ENCODE results near the gene INPP5J.
A peak's percentile ranks its signal among the peaks of the same experiment; 100 is the strongest.

INPP5J gene

GRCh38 chr22:31093086-31093850, 29.5 kb upstream of the INPP5J start:
- H3K36me3 ChIP-seq (ENCODE audit: control insufficient read depth in 2 of 2, insufficient read depth in 1 of 2, low read length in 2 of 2) = peaks cover 0 to 77% of the 10 kb centered on the region in 2 experiments; a peak in 2 of 3 replicates
- H3K4me3 ChIP-seq (ENCODE audit: low read depth, low read length) = no peak overlapping the region
- ChIA-PET POLR2A (interaction anchor here (0.8 to 2.0 kb wide), 5 partner anchors 11 to 125 kb away, joined by 3 to 5 read pairs (median 3); partner anchors contain the start of genes MORC2, RNF185, SELENOM and SMTN), CTCF (interaction anchor here (0.6 to 1.2 kb wide), 3 partner anchors 50 to 179 kb away, joined by 3 read pairs; no protein-coding TSS in a partner anchor)
- no peaks in the 10 kb centered on the region for H3K4me1 ChIP-seq (ENCODE audit: control insufficient read depth, insufficient read depth, low read length)
- TF ChIP-seq ZNF677 (tag by site-specific recombination; IDR thresholded peaks at IDR 0.05) = no peak
- TF ChIP-seq ZNF571 (tag by site-specific recombination; IDR thresholded peaks at IDR 0.05) = no peak
- TF ChIP-seq GLIS2 (tag by site-specific recombination; IDR thresholded peaks at IDR 0.05) = peak; percentile 33; the same call in 1 of the 2 replicates
- TF ChIP-seq ZNF664 (tag by site-specific recombination; IDR thresholded peaks at IDR 0.05) = no peak
- no peak for TF ChIP-seq REST (tag by site-specific recombination; IDR thresholded peaks at IDR 0.05)
- no peak overlapping the region for H3K27ac ChIP-seq (ENCODE audit: extremely low read depth, low read depth, low read length)
- no peaks in the 10 kb centered on the region for H3K9me3 ChIP-seq (ENCODE audit: control insufficient read depth, insufficient read depth, low read depth, low read length)

- Histone ChIP-seq H3K4me1 (ENCODE audit: control insufficient read depth, insufficient read depth, low read length) (no peaks in the 10 kb centered on the region), H3K4me3 (ENCODE audit: low read depth, low read length) (no peak overlapping the region), H3K9me3 (ENCODE audit: control insufficient read depth, insufficient read depth, low read depth, low read length) (no peaks in the 10 kb centered on the region), H3K27ac (ENCODE audit: extremely low read depth, low read depth, low read length) (no peak overlapping the region), H3K36me3 (ENCODE audit: control insufficient read depth in 2 of 2, insufficient read depth in 1 of 2, low read length in 2 of 2) (peaks cover 0 to 71% of the 10 kb centered on the region in 2 experiments; a peak in 2 of 3 replicates)
- ChIA-PET CTCF (interaction anchor here (0.6 to 1.2 kb wide), 4 partner anchors 51 to 674 kb away, joined by 3 read pairs; no protein-coding TSS in a partner anchor), POLR2A (interaction anchor here (0.8 to 1.7 kb wide), 4 partner anchors 13 to 126 kb away, joined by 3 to 5 read pairs (median 3); partner anchors contain the start of genes MORC2, RNF185, SELENOM and SMTN)
- TF ChIP-seq SP2 (tag by site-specific recombination; IDR thresholded peaks at IDR 0.05) (no peak), GLIS2 (tag by site-specific recombination; IDR thresholded peaks at IDR 0.05) (peak; percentile 21; the same call in 1 of the 2 replicates), ZNF621 (tag by site-specific recombination; IDR thresholded peaks at IDR 0.05) (no peak), ZNF223 (tag by site-specific recombination; IDR thresholded peaks at IDR 0.05) (no peak)
Observed at GRCh38 chr22:31094021-31094551, 28.7 kb upstream of the INPP5J start.

GRCh38 chr22:31094741-31095140, 28.0 kb upstream of the INPP5J start:
- no peak overlapping the region for H3K4me3 ChIP-seq (ENCODE audit: low read depth, low read length)
- H3K9me3 ChIP-seq (ENCODE audit: control insufficient read depth, insufficient read depth, low read depth, low read length) = no peaks in the 10 kb centered on the region
- no peaks in the 10 kb centered on the region for H3K4me1 ChIP-seq (ENCODE audit: control insufficient read depth, insufficient read depth, low read length)
- TF ChIP-seq ZNF19 (tag by site-specific recombination; IDR thresholded peaks at IDR 0.05; ENCODE audit: low read depth) (no peak), SCRT1 (tag by site-specific recombination; IDR thresholded peaks at IDR 0.05; ENCODE audit: borderline replicate concordance) (peak; percentile 43; the same call in 1 of the 2 replicates), ZNF843 (tag by site-specific recombination; IDR thresholded peaks at IDR 0.05) (no peak), CTCF (tag by site-specific recombination; IDR thresholded peaks at IDR 0.05) (no peak), SCRT2 (tag by site-specific recombination; IDR thresholded peaks at IDR 0.05) (peak; percentile 61; the same call in 1 of the 2 replicates), ZNF239 (tag by site-specific recombination; IDR thresholded peaks at IDR 0.05) (no peak), ZNF366 (tag by site-specific recombination; conservative IDR thresholded peaks at IDR 0.05) (no peak), ZFP41 (tag by site-specific recombination; IDR thresholded peaks at IDR 0.05; ENCODE audit: borderline replicate concordance) (no peak), ZNF701 (tag by site-specific recombination; IDR thresholded peaks at IDR 0.05) (no peak)
- ChIA-PET POLR2A (interaction anchor here (1.0 to 1.7 kb wide), 3 partner anchors 13 to 65 kb away, joined by 3 to 5 read pairs (median 5); partner anchors contain the start of genes RNF185 and SELENOM), CTCF (interaction anchor here (0.6 to 1.8 kb wide), 3 partner anchors 12 to 673 kb away, joined by 3 to 8 read pairs (median 4); no protein-coding TSS in a partner anchor)
- no peak overlapping the region for H3K27ac ChIP-seq (ENCODE audit: extremely low read depth, low read depth, low read length)
- H3K36me3 ChIP-seq (ENCODE audit: control insufficient read depth in 2 of 2, insufficient read depth in 1 of 2, low read length in 2 of 2) = peaks cover 0 to 71% of the 10 kb centered on the region in 2 experiments; a peak in 2 of 3 replicates

Data from HEK293 (cell line).